Measurements from ENCODE around the gene CACNA1D. TPM values are rescaled to one million over a fixed set of nuclear protein-coding genes. Genes with fewer than 3 reads are reported as not detected.
A peak's percentile ranks its signal among the peaks of the same experiment; 100 is the strongest.

Gene CACNA1D
- total RNA-seq, 2 donors from 2014 or later, result 9.9 to 20.4 TPM

DNA sequence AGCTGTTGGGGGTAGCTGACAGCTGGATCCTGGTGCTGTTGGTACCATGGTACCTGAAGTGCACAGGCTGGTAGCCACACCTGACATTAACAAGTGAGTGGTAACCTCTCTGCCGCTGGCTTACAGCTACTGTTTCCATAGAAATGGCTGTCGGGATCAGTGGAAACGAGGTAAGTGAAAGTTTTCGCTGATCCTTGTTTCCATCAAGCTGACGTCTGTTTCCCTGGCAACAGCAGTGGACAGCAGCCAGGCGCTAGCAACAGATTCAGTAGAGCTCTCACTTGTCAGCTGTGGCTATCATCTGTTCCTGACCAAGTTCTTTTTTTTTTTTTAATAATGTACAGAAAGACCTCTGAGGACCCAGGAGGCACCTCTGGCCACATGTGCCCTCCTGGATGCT is 185.6 kb downstream of the CACNA1D start:
- no peaks in the 10 kb centered on the region for H3K9me3 ChIP-seq
- H3K4me3 ChIP-seq, result no peak overlapping the region
- TF ChIP-seq POLR2A (IDR thresholded peaks at IDR 0.05), result no peak
- TF ChIP-seq, protein P1, sequence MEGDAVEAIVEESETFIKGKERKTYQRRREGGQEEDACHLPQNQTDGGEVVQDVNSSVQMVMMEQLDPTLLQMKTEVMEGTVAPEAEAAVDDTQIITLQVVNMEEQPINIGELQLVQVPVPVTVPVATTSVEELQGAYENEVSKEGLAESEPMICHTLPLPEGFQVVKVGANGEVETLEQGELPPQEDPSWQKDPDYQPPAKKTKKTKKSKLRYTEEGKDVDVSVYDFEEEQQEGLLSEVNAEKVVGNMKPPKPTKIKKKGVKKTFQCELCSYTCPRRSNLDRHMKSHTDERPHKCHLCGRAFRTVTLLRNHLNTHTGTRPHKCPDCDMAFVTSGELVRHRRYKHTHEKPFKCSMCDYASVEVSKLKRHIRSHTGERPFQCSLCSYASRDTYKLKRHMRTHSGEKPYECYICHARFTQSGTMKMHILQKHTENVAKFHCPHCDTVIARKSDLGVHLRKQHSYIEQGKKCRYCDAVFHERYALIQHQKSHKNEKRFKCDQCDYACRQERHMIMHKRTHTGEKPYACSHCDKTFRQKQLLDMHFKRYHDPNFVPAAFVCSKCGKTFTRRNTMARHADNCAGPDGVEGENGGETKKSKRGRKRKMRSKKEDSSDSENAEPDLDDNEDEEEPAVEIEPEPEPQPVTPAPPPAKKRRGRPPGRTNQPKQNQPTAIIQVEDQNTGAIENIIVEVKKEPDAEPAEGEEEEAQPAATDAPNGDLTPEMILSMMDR (IDR thresholded peaks at IDR 0.05), result no peak
- H3K27me3 ChIP-seq, result no peaks in the 10 kb centered on the region
- ATAC-seq, result peak; percentile 27
- H3K27ac ChIP-seq, result no peak overlapping the region
- intact Hi-C loops (cut with DNase I), result no loop called here
- H3K36me3 ChIP-seq (replicated peaks in 1 of 2; ENCODE audit: insufficient read depth in 1 of 2, low read depth in 2 of 2), result no peaks in the 10 kb centered on the region
- DNase-seq, result peak; percentile 19 to 64 (median 50)
- 28 to 38% methylated on average over 6 of the region's 6 CpGs for WGBS, 2 donors
- H3K4me1 ChIP-seq, result no peaks in the 10 kb centered on the region

DNA sequence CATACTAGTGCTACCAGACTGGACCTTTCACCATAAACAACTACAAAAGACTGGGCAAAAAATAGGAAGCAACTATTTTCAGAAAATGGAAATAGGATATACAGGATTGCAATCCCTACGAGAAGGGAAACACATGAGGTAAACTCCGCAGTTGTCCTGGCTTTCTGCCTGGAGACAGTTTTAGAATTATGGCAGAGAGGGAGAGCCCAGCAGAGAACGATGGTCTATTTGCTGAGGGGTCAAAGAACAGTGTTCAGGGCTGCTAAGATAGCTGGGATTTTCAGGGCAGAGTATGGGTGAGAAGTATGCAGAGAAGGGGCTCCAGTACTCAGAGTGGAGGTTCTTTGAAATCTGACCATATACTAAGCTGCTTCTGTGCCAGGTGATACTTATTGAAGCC is 188.4 kb downstream of the CACNA1D start:
- Histone ChIP-seq H3K27ac (no peak overlapping the region), H3K27me3 (no peaks in the 10 kb centered on the region), H3K4me1 (no peaks in the 10 kb centered on the region), H3K9me3 (no peaks in the 10 kb centered on the region), H3K4me3 (no peak overlapping the region), H3K36me3 (replicated peaks in 1 of 2; ENCODE audit: insufficient read depth in 1 of 2, low read depth in 2 of 2) (no peaks in the 10 kb centered on the region)
- ATAC-seq (no peak), DNase-seq (no peak)
- 66 to 70% methylated on average over 3 of the region's 3 CpGs for WGBS, 2 donors
- no peak for TF ChIP-seq POLR2A (IDR thresholded peaks at IDR 0.05)
- TF ChIP-seq, protein P1 (IDR thresholded peaks at IDR 0.05), result no peak
- intact Hi-C loops (cut with DNase I), result no loop called here

DNA sequence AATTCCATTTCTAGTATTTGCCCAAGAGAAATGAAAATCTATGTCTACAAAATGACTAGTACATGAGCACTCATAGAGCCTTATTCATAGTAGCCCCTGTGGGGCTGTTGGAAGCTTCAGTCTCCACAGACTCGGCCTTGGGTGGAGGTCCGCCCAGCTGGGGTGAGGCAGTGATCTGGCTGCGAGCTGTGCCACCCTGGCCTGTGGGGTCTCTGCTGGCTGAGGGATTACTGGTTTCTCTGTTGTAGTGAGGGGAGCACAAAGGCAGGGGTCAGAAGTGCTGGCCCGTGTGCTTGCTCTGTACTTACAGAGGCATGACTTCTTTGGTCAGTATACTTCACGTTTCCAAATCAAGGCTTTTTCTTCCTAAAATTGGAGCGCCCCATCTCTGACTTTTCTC is 193.7 kb downstream of the CACNA1D start:
- TF ChIP-seq, protein P1 (IDR thresholded peaks at IDR 0.05), result no peak
- TF ChIP-seq POLR2A (IDR thresholded peaks at IDR 0.05), result no peak
- WGBS, 2 donors, result 79 to 87% methylated on average over 6 of the region's 6 CpGs
- Histone ChIP-seq H3K9me3 (no peaks in the 10 kb centered on the region), H3K36me3 (replicated peaks in 1 of 2; ENCODE audit: insufficient read depth in 1 of 2, low read depth in 2 of 2) (no peaks in the 10 kb centered on the region), H3K27ac (no peak overlapping the region), H3K4me1 (no peaks in the 10 kb centered on the region), H3K27me3 (no peaks in the 10 kb centered on the region), H3K4me3 (no peak overlapping the region)
- DNase-seq (no peak), ATAC-seq (no peak)
- intact Hi-C loops (cut with DNase I), result no loop called here

DNA sequence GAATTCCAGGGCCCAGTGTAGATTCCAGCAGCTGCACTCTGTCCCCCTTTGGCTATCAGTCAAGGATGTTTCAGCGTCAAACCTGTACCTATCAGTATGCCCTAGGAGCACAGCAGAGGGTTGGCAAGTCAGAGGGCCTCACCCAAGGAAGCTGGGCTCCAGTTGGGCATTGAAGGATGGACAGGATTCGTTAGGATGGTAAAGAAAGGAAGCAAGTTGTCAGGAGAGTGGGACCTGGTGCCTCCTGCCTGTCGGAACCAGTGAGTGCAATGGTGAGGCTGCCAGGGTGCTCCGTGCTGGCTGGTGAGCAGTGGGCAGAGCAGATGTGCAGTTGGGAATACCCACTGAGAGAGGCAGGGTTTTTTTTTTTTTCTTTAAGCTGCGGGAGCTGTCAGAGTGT is 194.6 kb downstream of the CACNA1D start:
- Histone ChIP-seq H3K27me3 (no peaks in the 10 kb centered on the region), H3K36me3 (replicated peaks in 1 of 2; ENCODE audit: insufficient read depth in 1 of 2, low read depth in 2 of 2) (no peaks in the 10 kb centered on the region), H3K27ac (no peak overlapping the region), H3K4me1 (no peaks in the 10 kb centered on the region), H3K9me3 (no peaks in the 10 kb centered on the region), H3K4me3 (no peak overlapping the region)
- WGBS, 2 donors, result 49 to 58% methylated on average over 5 of the region's 5 CpGs
- no peak for TF ChIP-seq POLR2A (IDR thresholded peaks at IDR 0.05)
- TF ChIP-seq, protein P1 (IDR thresholded peaks at IDR 0.05), result no peak
- DNase-seq (no peak), ATAC-seq (no peak)
- intact Hi-C loops (cut with DNase I), result no loop called here

DNA sequence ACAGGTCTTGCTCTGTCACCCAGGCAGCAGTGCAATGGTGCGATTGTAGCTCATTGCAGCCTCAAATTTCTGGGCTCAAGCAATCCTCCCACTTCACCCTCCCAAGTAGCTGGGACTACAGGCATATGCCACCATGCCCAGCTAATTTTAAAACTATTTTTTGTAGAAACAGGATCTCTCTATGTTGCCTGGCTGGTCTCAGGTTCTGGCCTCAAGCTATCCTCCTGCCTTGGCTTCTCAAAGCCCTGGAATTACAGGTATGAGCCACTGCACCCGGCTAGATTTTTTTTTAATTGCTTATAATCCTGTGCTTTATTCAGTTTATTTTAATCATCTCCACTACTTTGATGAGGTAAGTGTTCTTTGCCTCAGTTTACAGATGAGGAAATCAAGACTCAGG is 195.3 kb downstream of the CACNA1D start:
- WGBS, 2 donors, result 78 to 83% methylated on average over 2 of the region's 2 CpGs
- H3K27me3 ChIP-seq, result no peaks in the 10 kb centered on the region
- H3K9me3 ChIP-seq, result no peaks in the 10 kb centered on the region
- ATAC-seq (no peak), DNase-seq (no peak)
- H3K4me1 ChIP-seq, result no peaks in the 10 kb centered on the region
- intact Hi-C loops (cut with DNase I), result no loop called here
- no peak overlapping the region for H3K4me3 ChIP-seq
- no peak overlapping the region for H3K27ac ChIP-seq
- TF ChIP-seq, protein P1 (IDR thresholded peaks at IDR 0.05), result no peak
- TF ChIP-seq POLR2A (IDR thresholded peaks at IDR 0.05), result no peak
- no peaks in the 10 kb centered on the region for H3K36me3 ChIP-seq (replicated peaks in 1 of 2; ENCODE audit: insufficient read depth in 1 of 2, low read depth in 2 of 2)

Data from body of pancreas (tissue), 4 donors.